ENCODE measurements around the gene TAMM41. TPM values are rescaled to one million over a fixed set of nuclear protein-coding genes. Genes with fewer than 3 reads are reported as not detected.
A peak's percentile ranks its signal among the peaks of the same experiment; 100 is the strongest.

Gene TAMM41
- total and polyA plus RNA-seq, 9 of the 15 experiments (the other 6 are each of a cell fraction or from before 2014, with no cell fraction given): 8.6 to 74.6 (median 29.3) TPM

DNA sequence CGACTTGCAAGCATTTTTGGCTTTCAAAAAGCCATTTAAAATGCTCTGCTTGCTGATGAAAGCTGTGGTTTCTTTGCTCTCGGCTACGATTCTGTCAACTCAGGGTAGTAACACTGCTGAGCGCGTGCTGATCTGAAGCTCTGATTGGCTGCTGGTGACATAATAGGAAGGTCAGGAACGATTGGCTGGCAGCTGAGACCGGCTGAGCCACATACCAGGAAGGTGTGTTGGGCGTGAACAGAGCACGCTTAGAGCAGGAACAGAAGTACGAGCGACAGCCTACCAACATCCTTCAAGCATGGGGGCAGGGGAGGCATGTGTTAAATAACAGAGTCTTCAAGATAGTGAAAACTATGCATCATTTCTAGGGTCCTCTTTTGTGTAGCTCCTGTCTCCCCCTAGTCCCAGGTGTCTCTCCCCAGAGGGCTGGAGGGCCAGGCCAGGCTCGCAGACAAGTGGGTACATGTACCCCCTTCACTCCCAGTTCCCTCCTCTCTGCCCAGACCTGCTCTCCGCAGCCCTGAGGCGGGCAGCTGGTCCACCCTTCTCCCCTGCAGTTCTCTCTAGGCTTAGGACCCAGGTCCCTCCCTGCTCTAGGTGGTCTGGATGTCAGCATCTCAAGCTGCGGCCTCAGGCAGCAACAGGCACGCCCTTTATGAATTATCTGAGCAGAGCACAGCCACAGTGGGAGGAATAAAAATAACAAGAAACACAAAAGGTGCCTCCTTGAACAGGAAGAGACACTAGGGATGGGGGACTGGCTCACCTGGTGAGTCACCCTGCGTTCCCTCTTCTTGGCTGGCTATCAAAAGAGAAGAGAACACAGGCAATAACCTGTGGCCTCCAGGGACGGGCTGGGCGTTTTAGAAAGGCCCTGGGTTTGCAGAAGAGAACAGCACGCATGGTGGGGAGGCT is 76.0 kb downstream of the TAMM41 start (continued):
- TF ChIP-seq, protein P1, sequence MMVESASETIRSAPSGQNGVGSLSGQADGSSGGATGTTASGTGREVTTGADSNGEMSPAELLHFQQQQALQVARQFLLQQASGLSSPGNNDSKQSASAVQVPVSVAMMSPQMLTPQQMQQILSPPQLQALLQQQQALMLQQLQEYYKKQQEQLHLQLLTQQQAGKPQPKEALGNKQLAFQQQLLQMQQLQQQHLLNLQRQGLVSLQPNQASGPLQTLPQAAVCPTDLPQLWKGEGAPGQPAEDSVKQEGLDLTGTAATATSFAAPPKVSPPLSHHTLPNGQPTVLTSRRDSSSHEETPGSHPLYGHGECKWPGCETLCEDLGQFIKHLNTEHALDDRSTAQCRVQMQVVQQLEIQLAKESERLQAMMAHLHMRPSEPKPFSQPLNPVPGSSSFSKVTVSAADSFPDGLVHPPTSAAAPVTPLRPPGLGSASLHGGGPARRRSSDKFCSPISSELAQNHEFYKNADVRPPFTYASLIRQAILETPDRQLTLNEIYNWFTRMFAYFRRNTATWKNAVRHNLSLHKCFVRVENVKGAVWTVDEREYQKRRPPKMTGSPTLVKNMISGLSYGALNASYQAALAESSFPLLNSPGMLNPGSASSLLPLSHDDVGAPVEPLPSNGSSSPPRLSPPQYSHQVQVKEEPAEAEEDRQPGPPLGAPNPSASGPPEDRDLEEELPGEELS (CRISPR knock-in tag; IDR thresholded peaks at IDR 0.05; ENCODE audit: borderline replicate concordance): no peak
- TF ChIP-seq HNRNPL (IDR thresholded peaks at IDR 0.05; ENCODE audit: low read depth, low read length) (no peak), ARNT (IDR thresholded peaks at IDR 0.05) (no peak), EP400 (IDR thresholded peaks at IDR 0.05) (peak; percentile 51), RUNX1 (IDR thresholded peaks at IDR 0.05; ENCODE audit: low read depth) (no peak), ZNF695 (CRISPR knock-in tag; IDR thresholded peaks at IDR 0.05) (no peak), RBFOX2 (IDR thresholded peaks at IDR 0.05; ENCODE audit: low read depth, low read length) (no peak), DNMT1 (IDR thresholded peaks at IDR 0.05) (no peak)
- TF ChIP-seq, protein P2, sequence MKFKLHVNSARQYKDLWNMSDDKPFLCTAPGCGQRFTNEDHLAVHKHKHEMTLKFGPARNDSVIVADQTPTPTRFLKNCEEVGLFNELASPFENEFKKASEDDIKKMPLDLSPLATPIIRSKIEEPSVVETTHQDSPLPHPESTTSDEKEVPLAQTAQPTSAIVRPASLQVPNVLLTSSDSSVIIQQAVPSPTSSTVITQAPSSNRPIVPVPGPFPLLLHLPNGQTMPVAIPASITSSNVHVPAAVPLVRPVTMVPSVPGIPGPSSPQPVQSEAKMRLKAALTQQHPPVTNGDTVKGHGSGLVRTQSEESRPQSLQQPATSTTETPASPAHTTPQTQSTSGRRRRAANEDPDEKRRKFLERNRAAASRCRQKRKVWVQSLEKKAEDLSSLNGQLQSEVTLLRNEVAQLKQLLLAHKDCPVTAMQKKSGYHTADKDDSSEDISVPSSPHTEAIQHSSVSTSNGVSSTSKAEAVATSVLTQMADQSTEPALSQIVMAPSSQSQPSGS (CRISPR knock-in tag; IDR thresholded peaks at IDR 0.05): no peak
- TF ChIP-seq, protein P3, sequence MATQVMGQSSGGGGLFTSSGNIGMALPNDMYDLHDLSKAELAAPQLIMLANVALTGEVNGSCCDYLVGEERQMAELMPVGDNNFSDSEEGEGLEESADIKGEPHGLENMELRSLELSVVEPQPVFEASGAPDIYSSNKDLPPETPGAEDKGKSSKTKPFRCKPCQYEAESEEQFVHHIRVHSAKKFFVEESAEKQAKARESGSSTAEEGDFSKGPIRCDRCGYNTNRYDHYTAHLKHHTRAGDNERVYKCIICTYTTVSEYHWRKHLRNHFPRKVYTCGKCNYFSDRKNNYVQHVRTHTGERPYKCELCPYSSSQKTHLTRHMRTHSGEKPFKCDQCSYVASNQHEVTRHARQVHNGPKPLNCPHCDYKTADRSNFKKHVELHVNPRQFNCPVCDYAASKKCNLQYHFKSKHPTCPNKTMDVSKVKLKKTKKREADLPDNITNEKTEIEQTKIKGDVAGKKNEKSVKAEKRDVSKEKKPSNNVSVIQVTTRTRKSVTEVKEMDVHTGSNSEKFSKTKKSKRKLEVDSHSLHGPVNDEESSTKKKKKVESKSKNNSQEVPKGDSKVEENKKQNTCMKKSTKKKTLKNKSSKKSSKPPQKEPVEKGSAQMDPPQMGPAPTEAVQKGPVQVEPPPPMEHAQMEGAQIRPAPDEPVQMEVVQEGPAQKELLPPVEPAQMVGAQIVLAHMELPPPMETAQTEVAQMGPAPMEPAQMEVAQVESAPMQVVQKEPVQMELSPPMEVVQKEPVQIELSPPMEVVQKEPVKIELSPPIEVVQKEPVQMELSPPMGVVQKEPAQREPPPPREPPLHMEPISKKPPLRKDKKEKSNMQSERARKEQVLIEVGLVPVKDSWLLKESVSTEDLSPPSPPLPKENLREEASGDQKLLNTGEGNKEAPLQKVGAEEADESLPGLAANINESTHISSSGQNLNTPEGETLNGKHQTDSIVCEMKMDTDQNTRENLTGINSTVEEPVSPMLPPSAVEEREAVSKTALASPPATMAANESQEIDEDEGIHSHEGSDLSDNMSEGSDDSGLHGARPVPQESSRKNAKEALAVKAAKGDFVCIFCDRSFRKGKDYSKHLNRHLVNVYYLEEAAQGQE (IDR thresholded peaks at IDR 0.05; ENCODE audit: borderline replicate concordance): peak; percentile 22; the same call in 1 of the 2 replicates
- TF ChIP-seq, protein P3 (CRISPR knock-in tag; IDR thresholded peaks at IDR 0.05; ENCODE audit: low read depth): no peak

All from K562 (cell line).